PC-3 (cell line): ENCODE results near the gene NCOA1.

Experiments used
- CTCF ChIP-seq: fragments of 300-600 bp; sonication (generic); conservative IDR thresholded peaks from 2 replicates; pipeline ENCODE4 v1.5.1; 2017; ENCODE audit warnings: antibody characterized with exemption, low read depth, mild to moderate bottlenecking, low read length
- EZH2 ChIP-seq: fragments of 300-600 bp; sonication (generic); IDR thresholded peaks from one replicate; pipeline ENCODE4 v1.6.1; 2017; ENCODE audit warnings: antibody characterized with exemption, mild to moderate bottlenecking, low read length; ENCODE audit not compliant: unreplicated experiment
- EZH2phosphoT487 ChIP-seq: fragments of 300-600 bp; sonication (generic); IDR thresholded peaks from 2 replicates; pipeline ENCODE4 v1.6.1; 2018; ENCODE audit warnings: mild to moderate bottlenecking, antibody characterized with exemption, low read length, borderline replicate concordance

- no peak for TF ChIP-seq EZH2phosphoT487
- TF ChIP-seq CTCF = no peak
- no peak for TF ChIP-seq EZH2
Measured at GRCh38 chr2:24546669-24547068, 55.6 kb downstream of the NCOA1 start.
